Calu3 (cell line): ENCODE results near the gene VAMP5. TPM values are rescaled to one million over a fixed set of nuclear protein-coding genes. Genes with fewer than 3 reads are reported as not detected.

Experiments used
- BruUV-seq: library from RNA; stranded (reverse); fragments of 400-500 nt; replicated peaks from 2 replicates; lab custom pipeline; 2021; lab: Mats Ljungman, UMichigan
- CTCF ChIA-PET: fragments of 300-600 bp; sonication (Branson Sonifier 250); formaldehyde crosslinking; loops from one replicate; lab custom pipeline; 2022; ENCODE audit warnings: antibody characterized with exemption; lab: Charles Lee
- DNase-seq: peaks from one replicate; pipeline ENCODE4 v3.0.0; 2022
- H3K27ac Mint-ChIP-seq: one replicate; pipeline ENCODE4 v1.8.0; 2022; ENCODE audit warnings: mixed read lengths; ENCODE audit not compliant: unreplicated experiment
- H3K27me3 Mint-ChIP-seq: one replicate; pipeline ENCODE4 v1.8.0; 2022; ENCODE audit warnings: mixed read lengths; ENCODE audit not compliant: unreplicated experiment
- H3K36me3 Mint-ChIP-seq: one replicate; pipeline ENCODE4 v1.8.0; 2022; ENCODE audit warnings: mild to moderate bottlenecking, moderate library complexity, mixed read lengths; ENCODE audit not compliant: insufficient read depth, unreplicated experiment
- H3K4me1 Mint-ChIP-seq: one replicate; pipeline ENCODE4 v1.8.0; 2022; ENCODE audit warnings: mild to moderate bottlenecking, low read depth, mixed read lengths; ENCODE audit not compliant: unreplicated experiment
- H3K4me3 Mint-ChIP-seq: one replicate; pipeline ENCODE4 v1.8.0; 2022; ENCODE audit warnings: mild to moderate bottlenecking, low read depth, moderate library complexity, mixed read lengths; ENCODE audit not compliant: unreplicated experiment
- H3K9me3 Mint-ChIP-seq: one replicate; pipeline ENCODE4 v1.8.0; 2022; ENCODE audit warnings: low read depth, mixed read lengths; ENCODE audit not compliant: unreplicated experiment
- CTCF ChIP-seq: fragments of 200-600 bp; IDR thresholded peaks from one replicate; pipeline ENCODE4 v1.8.0; 2022; ENCODE audit warnings: antibody characterized with exemption; ENCODE audit not compliant: unreplicated experiment
- intact Hi-C: fragments of 100-400 bp; cut with micrococcal nuclease; formaldehyde crosslinking; loops from one replicate; pipeline ENCODE4 v1.10.0; 2022; ENCODE audit not compliant: unreplicated experiment
- total RNA-seq: library from RNA; stranded (reverse); gene quantifications from 2 replicates; pipeline ENCODE4 v1.2.3, GENCODE V29; 2022

The VAMP5 gene
- total RNA-seq, 1 experiment from 2014 or later, result 10.0 TPM

DNA sequence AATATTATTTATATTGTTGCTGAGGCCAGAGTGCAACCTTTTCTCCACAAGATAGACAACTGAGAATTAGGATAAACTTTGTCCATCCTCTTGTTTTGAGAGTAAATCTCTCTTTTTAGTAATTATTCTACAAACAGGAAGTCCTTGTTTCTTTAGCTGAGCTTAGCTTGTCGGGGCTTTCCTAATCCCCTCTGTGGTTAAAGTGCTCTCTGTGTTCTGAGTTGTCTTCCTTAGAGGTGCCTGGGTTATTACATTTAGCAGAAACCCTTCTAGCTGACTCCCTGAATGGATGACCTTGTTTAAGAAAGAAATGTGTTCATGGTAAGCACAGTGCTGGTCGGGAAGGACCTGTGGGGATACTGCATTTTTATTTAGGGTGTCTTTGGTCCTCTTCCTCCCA is 44.4 kb downstream of the VAMP5 start:
- CTCF ChIA-PET, result interaction anchor here (1.0 kb wide), 1 partner anchor 9 kb away, joined by 3 read pairs; no protein-coding TSS in a partner anchor
- intact Hi-C loops, result no loop called here
- peaks cover 70% of the 10 kb centered on the region for H3K36me3 Mint-ChIP-seq
- H3K9me3 Mint-ChIP-seq, result no peaks in the 10 kb centered on the region
- TF ChIP-seq CTCF, result no peak
- no peak for DNase-seq
- H3K4me1 Mint-ChIP-seq, result no peaks in the 10 kb centered on the region
- no peaks in the 10 kb centered on the region for H3K27me3 Mint-ChIP-seq
- no peak overlapping the region for H3K4me3 Mint-ChIP-seq
- H3K27ac Mint-ChIP-seq, result no peak overlapping the region
- no TSS peak for BruUV-seq

DNA sequence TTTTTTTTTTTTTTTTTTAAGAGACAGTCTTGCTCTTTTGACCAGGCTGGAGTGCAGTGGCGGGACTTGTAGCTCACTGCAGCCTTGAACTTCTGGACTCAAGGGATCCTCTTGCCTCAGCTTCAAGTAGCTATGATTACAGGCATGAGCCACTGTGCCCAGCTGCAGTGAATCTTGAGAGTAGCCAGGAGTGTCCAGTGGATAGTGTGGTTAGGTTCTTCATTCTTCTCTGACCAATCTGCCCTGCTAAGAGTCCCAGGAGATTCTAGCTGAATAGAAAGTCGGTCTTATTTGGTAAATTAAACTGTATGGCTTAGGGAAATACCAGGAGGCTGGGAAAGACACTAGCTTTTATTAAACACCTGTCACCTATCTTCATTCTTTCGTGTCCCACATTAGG is 47.1 kb downstream of the VAMP5 start:
- TF ChIP-seq CTCF, result no peak
- BruUV-seq, result no TSS peak
- H3K36me3 Mint-ChIP-seq, result peaks cover 58% of the 10 kb centered on the region
- H3K9me3 Mint-ChIP-seq, result no peaks in the 10 kb centered on the region
- H3K4me3 Mint-ChIP-seq, result no peak overlapping the region
- no peaks in the 10 kb centered on the region for H3K27me3 Mint-ChIP-seq
- H3K4me1 Mint-ChIP-seq, result no peaks in the 10 kb centered on the region
- DNase-seq, result no peak
- intact Hi-C loops, result no loop called here
- CTCF ChIA-PET, result interaction anchor here (0.7 kb wide), 2 partner anchors 82 to 111 kb away, joined by 5 read pairs; no protein-coding TSS in a partner anchor
- no peak overlapping the region for H3K27ac Mint-ChIP-seq

DNA sequence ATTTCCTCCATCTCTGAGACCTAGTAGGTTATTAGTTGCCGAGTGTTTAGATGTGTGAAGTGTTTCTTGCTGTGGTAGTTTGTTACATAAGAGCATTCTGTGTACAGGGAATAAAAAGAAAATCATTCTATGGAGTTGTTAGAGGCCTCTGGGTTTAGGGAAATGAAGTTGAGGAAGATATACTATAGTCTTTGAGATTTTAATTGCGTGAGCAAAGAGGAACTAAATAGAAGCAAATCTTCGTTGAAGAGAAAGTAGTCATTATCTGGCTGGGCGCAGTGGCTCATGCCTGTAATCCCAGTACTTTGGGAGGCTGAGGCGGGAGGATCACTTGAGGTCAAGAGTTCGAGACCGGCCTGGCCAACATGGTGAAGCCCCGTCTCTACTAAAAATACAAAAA is 50.8 kb downstream of the VAMP5 start:
- CTCF ChIA-PET, result interaction anchor here (0.6 kb wide), 1 partner anchor 26 kb away, joined by 5 read pairs; no protein-coding TSS in a partner anchor
- Mint-ChIP-seq H3K4me1 (no peaks in the 10 kb centered on the region), H3K36me3 (peaks cover 64% of the 10 kb centered on the region)

DNA sequence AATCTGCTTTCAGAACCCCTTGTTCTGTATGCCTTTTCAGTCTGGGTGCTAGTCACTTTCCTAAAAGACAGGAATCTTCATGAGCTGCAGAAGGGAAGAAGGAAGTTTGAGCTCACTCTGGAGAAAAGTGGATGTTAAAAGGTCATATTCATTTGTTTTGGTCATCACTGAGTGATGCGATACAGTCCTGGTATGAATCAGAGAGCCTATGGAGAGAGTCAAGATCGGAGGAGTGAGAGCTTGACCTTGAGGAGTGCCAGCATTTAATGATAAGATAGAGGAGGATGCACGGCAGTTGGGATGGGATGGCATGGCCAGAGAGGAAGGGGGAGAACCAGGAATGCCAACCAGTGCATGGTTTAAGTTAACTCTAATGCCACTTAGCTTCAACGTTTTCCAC is 51.4 kb downstream of the VAMP5 start:
- H3K36me3 Mint-ChIP-seq, result peaks cover 66% of the 10 kb centered on the region
- no peaks in the 10 kb centered on the region for H3K4me1 Mint-ChIP-seq
- DNase-seq, result no peak
- no peaks in the 10 kb centered on the region for H3K27me3 Mint-ChIP-seq
- no TSS peak for BruUV-seq
- CTCF ChIA-PET, result interaction anchor here (1.0 kb wide), 1 partner anchor 13 kb away, joined by 3 read pairs; no protein-coding TSS in a partner anchor
- no peak for TF ChIP-seq CTCF
- H3K9me3 Mint-ChIP-seq, result no peaks in the 10 kb centered on the region
- intact Hi-C loops, result no loop called here
- no peak overlapping the region for H3K4me3 Mint-ChIP-seq
- no peak overlapping the region for H3K27ac Mint-ChIP-seq

More for the DNA sequence above, 50.8 kb downstream of the VAMP5 start:
- intact Hi-C loops, result no loop called here
- no TSS peak for BruUV-seq
- Mint-ChIP-seq H3K4me3 (no peak overlapping the region), H3K27me3 (no peaks in the 10 kb centered on the region), H3K27ac (no peak overlapping the region), H3K9me3 (no peaks in the 10 kb centered on the region)
- TF ChIP-seq CTCF, result no peak
- no peak for DNase-seq
